Measurements from ENCODE around the gene SH3BGRL. TPM values are rescaled to one million over a fixed set of nuclear protein-coding genes. Genes with fewer than 3 reads are reported as not detected.

SH3BGRL gene
- total and polyA plus RNA-seq, 2 of the 13 experiments (the other 11 are each of a cell fraction or from before 2014, with no cell fraction given) = 8.9 to 11.4 TPM

GRCh38 chrX:81286075-81286474 is 84.2 kb downstream of the SH3BGRL start (continued):
- TF ChIP-seq ZNF407 (CRISPR knock-in tag; IDR thresholded peaks at IDR 0.05; ENCODE audit: not compliant biosample characterization) = no peak
- no peak for TF ChIP-seq ATF7 (IDR thresholded peaks at IDR 0.05)
- TF ChIP-seq ATF7 (CRISPR knock-in tag; IDR thresholded peaks at IDR 0.05) = no peak
- TF ChIP-seq ELF1 (CRISPR knock-in tag; IDR thresholded peaks at IDR 0.05) = no peak
- TF ChIP-seq CCDC6 (CRISPR knock-in tag; IDR thresholded peaks at IDR 0.05) = no peak

GRCh38 chrX:81286608-81287007 is 84.7 kb downstream of the SH3BGRL start:
- Histone ChIP-seq H3K79me2 (ENCODE audit: insufficient read depth, low read length) (no peaks in the 10 kb centered on the region), H3K4me3 (replicated peaks in 1 of 3; ENCODE audit: insufficient read depth in 1 of 3, low read depth in 2 of 3, low read length in 3 of 3) (no peak overlapping the region), H3K4me2 (ENCODE audit: low read depth, low read length) (no peak overlapping the region), H2AFZ (ENCODE audit: low read length) (no peak overlapping the region), H3K36me3 (replicated peaks in 1 of 2; ENCODE audit: control insufficient read depth in 1 of 2, insufficient read depth in 2 of 2, low read length in 2 of 2) (no peaks in the 10 kb centered on the region), H3K27ac (ENCODE audit: extremely low read length, insufficient read depth, low read length) (no peak overlapping the region), H4K20me1 (ENCODE audit: insufficient read depth, low read length) (no peaks in the 10 kb centered on the region), H3K9ac (ENCODE audit: insufficient read depth, low read depth, low read length) (no peak overlapping the region), H3K4me1 (ENCODE audit: insufficient read depth, low read length) (no peaks in the 10 kb centered on the region), H3K9me3 (ENCODE audit: low read length) (peaks cover 7% of the 10 kb centered on the region; the same call in 1 of the 2 replicates), H3K27me3 (ENCODE audit: control insufficient read depth in 1 of 2, insufficient read depth in 2 of 2, low read length in 2 of 2) (no peaks in the 10 kb centered on the region)
- DNase-seq (ENCODE audit: low spot score) (peak; percentile 2), ATAC-seq (no peak), FAIRE-seq (no peak)
- POLR2A ChIA-PET = no interaction called here
- CTCF ChIA-PET (ENCODE audit: low intra/inter-chr PET ratio, low total read pairs) = no interaction called here
- TF ChIP-seq FOXA3 (CRISPR knock-in tag; IDR thresholded peaks at IDR 0.05) (0 out of 2 replicates have a peak, but pooled peaks have one; percentile 23), PITX1 (CRISPR knock-in tag; IDR thresholded peaks at IDR 0.05) (no peak)
- BruUV-seq (replicated peaks) = no TSS peak
- 15% methylated on average over 1 of the region's 1 CpG for WGBS (ENCODE audit: low lambda C conversion rate)
- intact Hi-C loops (cut with micrococcal nuclease; ENCODE audit: unreplicated experiment) = no loop called here
- in situ Hi-C loops (cut with HindIII; ENCODE audit: extremely low pct_ligation_motif_present, low pct_unique_long_range_greater_than_20kb) = no loop called here

Measured in HepG2 (cell line).